ENCODE data around the gene SPAG9. TPM values are rescaled to one million over a fixed set of nuclear protein-coding genes. Genes with fewer than 3 reads are reported as not detected.

The SPAG9 gene
- total and polyA plus RNA-seq, 12 donors: 20.7 to 65.8 (median 51.6) TPM

DNA sequence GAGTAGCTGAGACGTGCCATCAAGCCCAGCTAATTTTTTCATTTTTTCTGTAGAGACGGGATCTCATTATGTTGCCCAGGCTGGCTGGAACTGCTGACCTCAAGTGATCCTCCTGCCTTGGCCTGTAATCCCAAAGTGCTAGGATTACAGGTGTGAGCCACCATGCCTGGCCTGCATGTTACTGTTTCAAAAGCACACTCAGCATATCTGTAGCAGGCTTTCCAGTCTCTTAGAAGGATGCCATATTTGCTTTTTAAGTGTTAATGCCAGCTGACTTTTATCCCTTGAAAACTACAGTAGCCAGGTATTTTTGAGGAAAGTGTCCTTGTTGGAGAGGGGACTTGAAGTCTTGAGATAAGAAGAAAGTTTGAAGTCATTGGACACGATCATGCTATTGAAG lies 15.3 kb upstream of the SPAG9 start:
- 91 to 93% methylated on average over 3 of the region's 3 CpGs for WGBS, 2 donors
- Histone ChIP-seq H3K9me3 (no peaks in the 10 kb centered on the region), H3K4me3 (no peak overlapping the region), H3K27ac (no peak overlapping the region), H3K4me1 (peaks cover 0 to 20% (median 11%) of the 10 kb centered on the region in 9 donors), H3K36me3 (no peaks in the 10 kb centered on the region), H3K27me3 (no peaks in the 10 kb centered on the region)
- ATAC-seq (no peak), DNase-seq (no peak)
- intact Hi-C loops (cut with DNase I): loop anchor here in 1 of 10 donors (10.0 kb wide), 1 partner anchor 121 kb away; no protein-coding TSS in a partner anchor
- TF ChIP-seq, protein P1, sequence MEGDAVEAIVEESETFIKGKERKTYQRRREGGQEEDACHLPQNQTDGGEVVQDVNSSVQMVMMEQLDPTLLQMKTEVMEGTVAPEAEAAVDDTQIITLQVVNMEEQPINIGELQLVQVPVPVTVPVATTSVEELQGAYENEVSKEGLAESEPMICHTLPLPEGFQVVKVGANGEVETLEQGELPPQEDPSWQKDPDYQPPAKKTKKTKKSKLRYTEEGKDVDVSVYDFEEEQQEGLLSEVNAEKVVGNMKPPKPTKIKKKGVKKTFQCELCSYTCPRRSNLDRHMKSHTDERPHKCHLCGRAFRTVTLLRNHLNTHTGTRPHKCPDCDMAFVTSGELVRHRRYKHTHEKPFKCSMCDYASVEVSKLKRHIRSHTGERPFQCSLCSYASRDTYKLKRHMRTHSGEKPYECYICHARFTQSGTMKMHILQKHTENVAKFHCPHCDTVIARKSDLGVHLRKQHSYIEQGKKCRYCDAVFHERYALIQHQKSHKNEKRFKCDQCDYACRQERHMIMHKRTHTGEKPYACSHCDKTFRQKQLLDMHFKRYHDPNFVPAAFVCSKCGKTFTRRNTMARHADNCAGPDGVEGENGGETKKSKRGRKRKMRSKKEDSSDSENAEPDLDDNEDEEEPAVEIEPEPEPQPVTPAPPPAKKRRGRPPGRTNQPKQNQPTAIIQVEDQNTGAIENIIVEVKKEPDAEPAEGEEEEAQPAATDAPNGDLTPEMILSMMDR (IDR thresholded peaks at IDR 0.05): no peak

DNA sequence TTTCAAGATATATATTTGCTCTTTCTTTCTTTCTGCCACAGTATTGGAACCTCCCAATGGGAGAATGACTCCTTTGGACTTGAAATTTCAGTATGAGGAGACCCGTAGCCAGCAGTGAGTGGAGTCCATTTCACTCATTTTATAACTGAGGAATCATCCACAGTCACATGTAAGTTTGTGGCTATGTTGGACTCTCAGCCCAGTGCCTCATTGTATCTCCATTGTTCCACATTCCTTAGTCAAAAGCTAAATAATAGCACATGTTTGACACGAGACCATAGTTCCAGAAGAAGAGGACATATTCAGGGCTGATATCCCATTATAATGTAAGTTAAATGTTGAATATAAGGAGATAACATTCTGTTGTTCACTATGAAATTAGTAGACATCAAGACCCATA lies 12.7 kb upstream of the SPAG9 start:
- 71 to 86% methylated on average over 2 of the region's 2 CpGs for WGBS, 2 donors

DNA sequence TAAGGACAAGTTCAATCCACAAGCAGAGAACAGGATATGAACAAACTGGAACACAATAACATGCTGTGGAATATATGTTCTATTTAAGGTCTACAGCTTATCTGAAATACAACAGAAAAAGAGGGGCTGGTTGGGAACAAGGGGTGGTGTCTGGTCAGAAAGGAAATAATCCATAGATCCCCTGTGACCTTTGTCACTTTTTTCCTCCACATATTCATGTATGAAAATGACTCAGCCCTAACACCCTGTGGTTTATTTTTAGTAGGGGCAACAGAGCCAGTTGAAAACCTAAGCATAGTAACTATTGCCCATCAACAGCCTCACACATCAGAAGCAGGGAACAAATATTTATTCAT lies 12.3 kb upstream of the SPAG9 start:
- Histone ChIP-seq H3K4me3 (no peak overlapping the region), H3K36me3 (no peaks in the 10 kb centered on the region)
- TF ChIP-seq, protein P1 (IDR thresholded peaks at IDR 0.05): no peak

More for the DNA sequence above, 12.7 kb upstream of the SPAG9 start:
- DNase-seq (no peak), ATAC-seq (peak in 2 of 8 donors; percentile 15 to 22)
- H3K36me3 ChIP-seq: no peaks in the 10 kb centered on the region
- H3K4me3 ChIP-seq: no peak overlapping the region
- H3K27me3 ChIP-seq: no peaks in the 10 kb centered on the region
- peak overlapping the region in 9 of 10 donors; percentile 58 to 84 (median 75) for H3K27ac ChIP-seq
- intact Hi-C loops (cut with DNase I): loop anchor here in 1 of 10 donors (10.0 kb wide), 1 partner anchor 119 kb away; no protein-coding TSS in a partner anchor
- TF ChIP-seq, protein P1 (IDR thresholded peaks at IDR 0.05): no peak
- no peaks in the 10 kb centered on the region for H3K9me3 ChIP-seq
- H3K4me1 ChIP-seq: peaks cover 0 to 22% (median 11%) of the 10 kb centered on the region in 9 donors

DNA sequence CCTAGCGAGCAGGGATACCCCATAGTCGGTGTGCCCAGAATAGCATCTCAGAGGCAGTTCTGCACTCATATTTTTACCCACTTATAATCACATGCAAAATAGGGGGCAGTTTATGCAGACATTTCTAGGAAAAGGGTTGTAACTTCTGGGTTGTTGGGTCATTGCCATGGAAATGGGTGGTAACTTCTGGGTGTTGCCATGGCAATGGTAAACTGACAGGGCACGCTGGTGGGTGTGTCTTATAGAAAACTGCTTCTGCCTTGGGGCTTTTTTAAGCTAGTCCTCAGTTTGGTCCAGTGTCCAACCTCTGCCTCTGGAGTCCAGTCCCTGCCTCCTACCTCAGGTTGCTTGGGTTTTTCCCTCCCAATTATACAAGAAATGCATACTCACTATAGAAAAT lies 7.4 kb upstream of the SPAG9 start:
- TF ChIP-seq, protein P1 (IDR thresholded peaks at IDR 0.05): no peak
- Histone ChIP-seq H3K4me3 (no peak overlapping the region), H3K27ac (no peak overlapping the region), H3K4me1 (peaks cover 0 to 32% (median 8%) of the 10 kb centered on the region in 9 donors), H3K36me3 (no peaks in the 10 kb centered on the region), H3K27me3 (no peaks in the 10 kb centered on the region), H3K9me3 (no peaks in the 10 kb centered on the region)
- intact Hi-C loops (cut with DNase I): no loop called here
- WGBS, 2 donors: 59 to 62% methylated on average over 3 of the region's 3 CpGs
- no peak for DNase-seq
- peak in 1 of 8 donors; percentile 27 for ATAC-seq

More for the DNA sequence above, 12.3 kb upstream of the SPAG9 start:
- no peaks in the 10 kb centered on the region for H3K27me3 ChIP-seq
- peak; percentile 42 to 93 (median 82) for ATAC-seq
- no peak for DNase-seq
- H3K27ac ChIP-seq: peak overlapping the region; percentile 52 to 84 (median 74)
- H3K9me3 ChIP-seq: no peaks in the 10 kb centered on the region
- peaks cover 0 to 26% (median 11%) of the 10 kb centered on the region in 9 donors for H3K4me1 ChIP-seq
- intact Hi-C loops (cut with DNase I): loop anchor here in 1 of 10 donors (10.0 kb wide), 1 partner anchor 118 kb away; no protein-coding TSS in a partner anchor
